GM12873 (cell line): ENCODE data around the gene DXO.

Experiments used
- TF ChIP-seq, protein P1 (sequence below): IDR thresholded peaks from 2 replicates; pipeline ENCODE4 v1.5.1; 2012; ENCODE audit warnings: low read depth, mild to moderate bottlenecking, moderate library complexity, low read length, control low read depth; ENCODE audit not compliant: insufficient read depth; ENCODE audit errors: missing control alignments

The DXO gene

DNA sequence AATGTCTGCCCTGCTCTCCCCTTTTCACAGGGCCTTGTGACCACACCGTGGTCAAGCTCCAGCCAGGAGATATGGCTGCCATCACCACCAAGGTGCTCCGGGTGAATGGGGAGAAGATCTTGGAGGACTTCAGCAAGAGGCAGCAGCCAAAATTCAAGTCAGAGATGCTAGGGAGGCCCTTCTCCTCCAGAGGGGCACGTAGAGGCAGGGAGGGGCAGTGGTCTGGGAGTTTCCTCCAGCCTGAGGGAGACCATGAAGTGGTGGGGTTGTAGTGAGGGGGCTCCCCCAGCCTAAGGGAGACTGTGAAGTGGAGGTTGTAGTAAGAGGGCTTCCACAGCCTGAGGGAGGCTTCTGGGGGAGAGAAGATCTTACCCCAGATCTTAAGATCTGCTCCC is 4.0 kb downstream of the DXO start:
- TF ChIP-seq, protein P1, sequence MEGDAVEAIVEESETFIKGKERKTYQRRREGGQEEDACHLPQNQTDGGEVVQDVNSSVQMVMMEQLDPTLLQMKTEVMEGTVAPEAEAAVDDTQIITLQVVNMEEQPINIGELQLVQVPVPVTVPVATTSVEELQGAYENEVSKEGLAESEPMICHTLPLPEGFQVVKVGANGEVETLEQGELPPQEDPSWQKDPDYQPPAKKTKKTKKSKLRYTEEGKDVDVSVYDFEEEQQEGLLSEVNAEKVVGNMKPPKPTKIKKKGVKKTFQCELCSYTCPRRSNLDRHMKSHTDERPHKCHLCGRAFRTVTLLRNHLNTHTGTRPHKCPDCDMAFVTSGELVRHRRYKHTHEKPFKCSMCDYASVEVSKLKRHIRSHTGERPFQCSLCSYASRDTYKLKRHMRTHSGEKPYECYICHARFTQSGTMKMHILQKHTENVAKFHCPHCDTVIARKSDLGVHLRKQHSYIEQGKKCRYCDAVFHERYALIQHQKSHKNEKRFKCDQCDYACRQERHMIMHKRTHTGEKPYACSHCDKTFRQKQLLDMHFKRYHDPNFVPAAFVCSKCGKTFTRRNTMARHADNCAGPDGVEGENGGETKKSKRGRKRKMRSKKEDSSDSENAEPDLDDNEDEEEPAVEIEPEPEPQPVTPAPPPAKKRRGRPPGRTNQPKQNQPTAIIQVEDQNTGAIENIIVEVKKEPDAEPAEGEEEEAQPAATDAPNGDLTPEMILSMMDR = no peak

DNA sequence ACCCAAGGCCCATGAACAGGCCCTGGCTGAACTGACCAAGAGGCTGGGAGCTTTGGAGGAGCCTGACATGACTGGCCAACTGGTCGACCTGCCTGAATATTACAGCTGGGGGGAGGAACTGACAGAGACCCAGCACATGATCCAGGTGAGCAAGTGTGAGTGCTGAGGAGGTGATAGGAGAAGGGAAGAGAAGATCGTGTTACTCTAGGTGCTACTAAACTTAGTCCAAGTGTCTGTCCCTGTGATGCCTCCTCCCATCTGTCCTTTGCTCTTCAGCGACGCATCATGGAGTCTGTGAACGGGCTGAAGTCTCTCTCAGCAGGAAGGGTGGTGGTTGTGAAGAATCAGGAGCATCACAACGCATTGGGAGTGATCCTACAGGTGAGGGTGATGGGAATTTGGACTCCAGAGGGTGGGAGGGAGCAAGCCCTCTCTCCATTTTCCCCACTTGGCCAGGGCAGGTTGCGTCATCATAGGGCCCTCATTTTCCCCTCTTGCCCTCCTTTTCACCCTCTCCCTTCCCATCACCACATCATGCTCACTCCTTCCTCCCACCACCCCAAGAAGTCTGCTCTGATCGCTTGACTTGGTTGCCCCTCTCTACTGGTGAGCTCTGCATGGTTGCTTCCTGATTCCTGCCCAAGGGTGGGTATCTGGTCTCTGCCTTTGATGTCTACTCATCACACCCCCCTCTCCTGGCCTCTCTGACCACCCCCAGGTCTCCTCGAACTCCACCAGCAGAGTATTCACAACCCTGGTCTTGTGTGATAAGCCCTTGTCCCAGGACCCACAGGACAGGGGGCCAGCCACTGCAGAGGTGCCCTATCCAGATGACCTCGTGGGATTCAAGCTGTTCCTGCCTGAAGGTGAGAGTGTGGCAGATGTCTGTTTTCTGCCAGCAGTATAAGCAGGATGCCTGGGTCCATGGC is 4.7 kb downstream of the DXO start:
- TF ChIP-seq, protein P1 = no peak

DNA sequence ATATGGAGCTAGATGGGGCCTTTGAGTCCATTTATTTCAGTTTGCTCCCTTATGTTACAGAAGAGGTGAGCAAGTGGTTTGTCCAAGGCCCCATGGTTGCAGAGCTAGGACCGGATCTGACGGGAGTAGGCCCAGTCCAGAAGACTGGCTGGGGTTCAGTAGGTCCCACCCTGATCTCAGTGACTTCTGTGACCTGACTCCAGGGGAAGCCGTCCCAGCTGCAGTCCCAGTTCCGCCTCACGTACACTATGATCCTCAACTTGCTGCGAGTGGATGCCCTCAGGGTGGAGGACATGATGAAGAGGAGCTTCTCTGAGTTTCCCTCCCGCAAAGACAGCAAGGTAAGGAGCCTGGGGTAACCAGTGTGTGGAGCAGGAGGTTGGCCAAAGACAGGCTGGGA is 5.4 kb downstream of the DXO start:
- TF ChIP-seq, protein P1 = no peak

DNA sequence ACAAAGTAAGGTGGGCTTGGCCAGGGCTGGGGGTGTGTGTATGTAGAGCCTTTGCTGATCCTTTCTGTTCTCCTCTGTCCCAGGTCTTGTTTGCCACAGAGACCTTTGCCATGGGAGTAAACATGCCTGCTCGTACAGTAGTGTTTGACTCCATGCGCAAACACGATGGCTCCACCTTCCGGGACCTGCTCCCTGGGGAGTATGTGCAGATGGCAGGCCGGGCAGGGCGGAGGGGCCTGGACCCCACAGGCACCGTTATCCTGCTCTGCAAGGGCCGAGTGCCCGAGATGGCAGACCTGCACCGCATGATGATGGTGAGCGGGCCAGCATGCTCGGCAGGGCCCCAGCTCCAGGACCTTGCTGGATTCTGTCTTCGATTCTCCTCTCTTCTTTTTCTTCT is 6.2 kb downstream of the DXO start:
- TF ChIP-seq, protein P1 = no peak

DNA sequence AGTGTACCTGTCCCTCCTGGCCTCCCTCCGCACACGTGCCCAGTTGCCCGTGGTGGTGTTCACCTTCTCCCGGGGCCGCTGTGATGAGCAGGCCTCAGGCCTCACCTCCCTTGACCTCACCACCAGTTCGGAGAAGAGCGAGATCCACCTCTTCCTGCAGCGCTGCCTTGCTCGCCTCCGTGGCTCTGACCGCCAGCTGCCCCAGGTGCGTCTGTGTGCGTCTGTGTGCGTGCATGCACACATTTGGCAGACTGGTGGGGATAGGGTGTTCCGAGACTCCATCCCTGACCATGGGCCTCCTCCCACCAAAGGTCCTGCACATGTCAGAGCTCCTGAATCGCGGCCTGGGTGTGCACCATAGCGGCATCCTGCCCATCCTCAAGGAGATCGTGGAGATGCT is 8.0 kb downstream of the DXO start:
- TF ChIP-seq, protein P1 = no peak

DNA sequence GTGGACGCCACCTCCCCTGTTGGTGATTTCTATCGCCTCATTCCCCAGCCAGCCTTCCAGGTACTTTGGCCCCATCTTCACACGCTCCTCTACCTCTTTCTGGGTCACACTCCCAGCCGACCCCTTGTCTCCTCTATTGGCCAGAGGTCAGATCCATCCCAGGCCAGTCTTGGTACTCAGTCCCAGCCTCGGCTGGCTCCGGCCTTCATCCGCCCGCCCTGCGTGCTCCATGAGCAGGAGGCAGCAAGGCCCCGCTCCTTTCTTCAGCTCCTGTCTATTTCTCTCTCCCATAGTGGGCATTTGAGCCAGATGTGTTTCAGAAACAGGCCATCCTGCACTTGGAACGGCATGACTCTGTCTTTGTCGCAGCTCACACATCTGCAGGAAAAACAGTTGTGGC is 10.3 kb downstream of the DXO start:
- TF ChIP-seq, protein P1 = no peak

DNA sequence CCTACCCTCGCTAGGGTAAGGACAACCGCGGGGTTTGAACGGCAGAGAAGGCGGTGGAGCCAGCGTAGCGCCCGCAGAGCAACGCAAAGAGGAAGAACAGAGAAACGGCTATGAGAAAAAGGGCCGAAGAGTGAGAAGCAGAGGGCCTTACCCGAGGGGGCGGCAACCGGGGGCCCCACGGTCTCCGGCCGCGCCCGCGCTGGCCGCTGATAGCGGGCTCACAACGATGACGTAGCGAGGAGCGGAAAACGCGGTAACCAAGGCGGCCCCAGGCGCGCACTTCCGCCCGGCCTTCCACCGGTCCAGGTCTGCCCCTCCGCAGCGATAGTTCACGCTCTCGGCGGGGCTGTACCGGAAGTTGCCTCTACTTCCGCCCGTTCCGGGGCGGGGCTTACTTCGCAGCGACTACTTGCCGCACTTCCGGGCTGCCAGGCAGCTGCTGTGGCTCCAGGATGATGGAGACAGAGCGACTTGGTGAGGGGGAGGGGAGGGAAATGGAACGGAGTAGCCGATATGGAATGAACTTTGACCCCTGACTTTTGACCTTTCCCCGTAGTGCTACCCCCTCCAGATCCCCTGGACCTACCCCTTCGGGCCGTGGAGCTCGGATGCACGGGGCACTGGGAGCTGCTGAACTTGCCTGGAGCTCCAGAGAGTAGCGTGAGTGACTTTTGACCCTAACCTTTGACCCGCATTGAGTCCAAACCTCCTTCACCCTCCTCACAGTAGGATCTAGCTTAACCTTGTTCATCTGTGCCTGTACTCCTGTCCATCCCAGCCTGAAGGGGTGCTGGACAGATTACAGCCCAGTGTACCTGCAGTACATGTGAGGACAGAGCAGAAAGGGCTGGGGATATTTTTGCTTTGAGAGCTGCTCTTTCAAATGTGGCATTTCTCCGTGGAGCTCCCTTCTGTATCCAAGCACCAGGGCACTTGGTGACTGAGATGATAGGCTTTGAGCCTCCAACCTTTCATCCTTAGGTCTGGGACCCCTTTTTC is 12.9 kb downstream of the DXO start, which contains the start of the genes NELFE and SKIC2:
TSS of gene NELFE (minus strand) at position 231 of the 999 bp plus-strand sequence. CDS start 525 bp downstream, outside the sequence.
TSS of gene SKIC2 (plus strand) at position 435 of the 999 bp plus-strand sequence. CDS start at position 453, 18 bp downstream.
- TF ChIP-seq, protein P1 = no peak
